ACC112 (cell line): ENCODE measurements around the gene YIF1A.

Experiments
- H2AFZ ChIP-seq: fragments of 200-600 bp; sonication (generic); one replicate; pipeline ENCODE4 v1.6.0; 2017; ENCODE audit warnings: antibody characterized with exemption, low read length; ENCODE audit not compliant: unreplicated experiment
- H3K27ac ChIP-seq: fragments of 200-600 bp; sonication (generic); 2 replicates; pipeline ENCODE4 v1.5.1; 2014; ENCODE audit warnings: low read depth, mild to moderate bottlenecking, antibody characterized with exemption, low read length, moderate library complexity
- H3K27me3 ChIP-seq: fragments of 200-600 bp; sonication (generic); 2 replicates; pipeline ENCODE4 v1.6.1; 2014; ENCODE audit warnings: mild to moderate bottlenecking, antibody characterized with exemption, low read length, moderate library complexity, mixed read lengths; ENCODE audit not compliant: insufficient read depth
- H3K36me3 ChIP-seq: fragments of 200-600 bp; sonication (generic); 2 replicates; pipeline ENCODE4 v1.6.1; 2016; ENCODE audit warnings: mild to moderate bottlenecking, antibody characterized with exemption, low read length, moderate library complexity, mixed read lengths; ENCODE audit not compliant: insufficient read depth
- H3K4me1 ChIP-seq: fragments of 200-600 bp; sonication (generic); one replicate; pipeline ENCODE4 v1.6.1; 2016; ENCODE audit warnings: low read length, mixed read lengths; ENCODE audit not compliant: insufficient read depth, unreplicated experiment, control insufficient read depth
- H3K4me3 ChIP-seq: fragments of 200-600 bp; sonication (generic); 2 replicates; pipeline ENCODE4 v1.5.1; 2014; ENCODE audit warnings: mild to moderate bottlenecking, low read depth, low read length
- H3K79me2 ChIP-seq: fragments of 200-600 bp; sonication (generic); one replicate; pipeline ENCODE4 v1.6.0; 2016; ENCODE audit warnings: low read length; ENCODE audit not compliant: control insufficient read depth, unreplicated experiment, insufficient read depth

YIF1A gene

DNA sequence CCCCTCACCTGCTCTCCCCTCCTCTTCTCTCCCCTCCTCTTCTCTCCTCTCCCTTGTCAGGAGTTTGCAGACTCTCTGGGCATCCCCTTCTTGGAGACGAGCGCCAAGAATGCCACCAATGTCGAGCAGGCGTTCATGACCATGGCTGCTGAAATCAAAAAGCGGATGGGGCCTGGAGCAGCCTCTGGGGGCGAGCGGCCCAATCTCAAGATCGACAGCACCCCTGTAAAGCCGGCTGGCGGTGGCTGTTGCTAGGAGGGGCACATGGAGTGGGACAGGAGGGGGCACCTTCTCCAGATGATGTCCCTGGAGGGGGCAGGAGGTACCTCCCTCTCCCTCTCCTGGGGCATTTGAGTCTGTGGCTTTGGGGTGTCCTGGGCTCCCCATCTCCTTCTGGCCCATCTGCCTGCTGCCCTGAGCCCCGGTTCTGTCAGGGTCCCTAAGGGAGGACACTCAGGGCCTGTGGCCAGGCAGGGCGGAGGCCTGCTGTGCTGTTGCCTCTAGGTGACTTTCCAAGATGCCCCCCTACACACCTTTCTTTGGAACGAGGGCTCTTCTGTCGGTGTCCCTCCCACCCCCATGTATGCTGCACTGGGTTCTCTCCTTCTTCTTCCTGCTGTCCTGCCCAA, 12.8 kb downstream of the YIF1A start:
- Histone ChIP-seq H2AFZ (no peak overlapping the region), H3K79me2 (no peaks in the 10 kb centered on the region), H3K27me3 (no peaks in the 10 kb centered on the region; the same call in 1 of the 2 replicates), H3K27ac (no peak overlapping the region), H3K4me3 (no peak overlapping the region), H3K36me3 (peaks cover 7% of the 10 kb centered on the region; the same call in 1 of the 2 replicates), H3K4me1 (no peaks in the 10 kb centered on the region)

DNA sequence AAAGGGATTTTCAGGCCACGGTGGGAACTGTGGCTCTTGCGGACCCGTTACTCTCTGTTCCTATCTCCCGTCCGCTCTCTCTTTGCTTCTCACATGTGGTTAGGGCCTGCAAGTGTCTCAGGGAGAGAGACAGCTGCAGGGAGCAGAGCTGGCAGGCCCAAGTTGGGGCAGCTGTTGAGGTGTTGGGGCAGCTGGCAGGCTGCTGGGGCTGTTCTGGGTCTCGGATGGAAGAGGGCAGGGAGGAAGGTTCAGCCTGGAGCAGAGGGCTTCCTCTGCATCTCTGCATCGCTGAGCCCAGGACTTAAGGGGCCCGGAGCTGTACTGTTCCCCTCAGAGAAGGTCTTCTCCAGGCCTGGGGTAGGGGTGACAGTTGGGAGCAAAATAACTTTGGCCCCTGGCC, 13.5 kb downstream of the YIF1A start:
- Histone ChIP-seq H3K4me3 (no peak overlapping the region), H2AFZ (no peak overlapping the region), H3K4me1 (no peaks in the 10 kb centered on the region), H3K27ac (no peak overlapping the region), H3K36me3 (peaks cover 7% of the 10 kb centered on the region; the same call in 1 of the 2 replicates), H3K79me2 (peaks cover 6% of the 10 kb centered on the region), H3K27me3 (no peaks in the 10 kb centered on the region; the same call in 1 of the 2 replicates)

DNA sequence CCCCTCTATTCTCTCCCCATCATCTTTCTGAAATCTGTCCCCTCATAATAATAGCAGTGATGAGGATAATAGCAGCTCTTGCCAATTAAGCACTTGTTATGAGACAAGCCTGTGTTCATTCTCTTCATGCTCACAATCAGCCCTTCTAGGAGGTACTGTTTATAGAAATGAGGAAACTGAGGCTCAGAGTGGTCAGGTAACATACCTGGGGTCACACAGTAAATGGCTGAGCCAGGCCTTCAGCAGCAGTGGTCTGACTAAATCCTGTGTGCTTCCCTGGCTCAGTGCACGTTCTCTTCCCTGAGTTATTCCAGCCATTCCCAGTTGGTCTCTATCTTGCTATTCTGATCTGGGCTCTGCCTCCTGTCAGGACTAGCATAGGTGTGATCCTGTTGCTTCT, 14.7 kb downstream of the YIF1A start:
- Histone ChIP-seq H3K4me3 (no peak overlapping the region), H3K27me3 (no peaks in the 10 kb centered on the region; the same call in 1 of the 2 replicates), H3K79me2 (peaks cover 18% of the 10 kb centered on the region), H2AFZ (no peak overlapping the region), H3K27ac (no peak overlapping the region), H3K4me1 (peaks cover 8% of the 10 kb centered on the region), H3K36me3 (peaks cover 7% of the 10 kb centered on the region; the same call in 1 of the 2 replicates)

DNA sequence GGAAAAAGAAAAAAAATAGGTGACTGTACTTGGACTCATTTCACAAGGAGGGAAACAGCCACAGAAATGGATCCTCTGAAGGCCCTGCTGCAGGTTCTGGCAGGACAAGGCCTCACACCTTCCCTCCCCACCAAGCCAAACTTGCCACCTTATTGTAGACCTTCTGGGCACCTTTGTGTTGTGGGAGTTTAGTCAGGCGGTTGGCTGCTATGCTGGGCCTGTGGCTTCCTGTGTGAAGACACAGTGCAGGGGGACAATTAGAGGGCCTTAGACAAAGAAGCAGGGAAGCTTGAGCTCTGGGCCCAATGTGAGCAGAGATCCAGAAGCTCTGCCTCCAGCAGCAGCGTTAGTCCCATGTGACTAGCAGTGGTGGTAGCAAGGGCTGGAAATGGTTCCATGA, 16.3 kb downstream of the YIF1A start:
- no peak overlapping the region for H3K27ac ChIP-seq
- H3K4me1 ChIP-seq = peaks cover 8% of the 10 kb centered on the region
- H2AFZ ChIP-seq = no peak overlapping the region
- no peaks in the 10 kb centered on the region for H3K27me3 ChIP-seq
- peaks cover 23% of the 10 kb centered on the region for H3K79me2 ChIP-seq
- H3K36me3 ChIP-seq = peaks cover 7% of the 10 kb centered on the region; the same call in 1 of the 2 replicates
- no peak overlapping the region for H3K4me3 ChIP-seq

DNA sequence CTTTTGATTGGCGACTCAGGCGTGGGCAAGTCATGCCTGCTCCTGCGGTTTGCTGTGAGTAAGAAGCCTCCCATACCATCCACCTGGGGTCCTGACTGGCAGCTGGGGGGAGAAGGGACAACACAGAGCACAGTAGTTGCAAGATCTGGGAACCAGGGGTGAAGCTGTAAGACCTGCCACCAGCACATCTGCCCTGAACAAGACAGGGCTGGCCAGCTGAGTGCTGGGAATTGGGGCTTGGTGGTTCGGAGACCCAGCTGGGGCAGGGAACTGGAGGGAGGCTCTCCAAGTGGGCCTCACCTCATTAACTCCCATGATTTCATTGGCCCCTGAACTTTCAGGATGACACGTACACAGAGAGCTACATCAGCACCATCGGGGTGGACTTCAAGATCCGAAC, 17.1 kb downstream of the YIF1A start:
- Histone ChIP-seq H3K27me3 (no peaks in the 10 kb centered on the region), H3K79me2 (peaks cover 23% of the 10 kb centered on the region), H3K27ac (no peak overlapping the region), H2AFZ (no peak overlapping the region), H3K4me3 (no peak overlapping the region), H3K4me1 (peaks cover 8% of the 10 kb centered on the region), H3K36me3 (peaks cover 7% of the 10 kb centered on the region; the same call in 1 of the 2 replicates)

DNA sequence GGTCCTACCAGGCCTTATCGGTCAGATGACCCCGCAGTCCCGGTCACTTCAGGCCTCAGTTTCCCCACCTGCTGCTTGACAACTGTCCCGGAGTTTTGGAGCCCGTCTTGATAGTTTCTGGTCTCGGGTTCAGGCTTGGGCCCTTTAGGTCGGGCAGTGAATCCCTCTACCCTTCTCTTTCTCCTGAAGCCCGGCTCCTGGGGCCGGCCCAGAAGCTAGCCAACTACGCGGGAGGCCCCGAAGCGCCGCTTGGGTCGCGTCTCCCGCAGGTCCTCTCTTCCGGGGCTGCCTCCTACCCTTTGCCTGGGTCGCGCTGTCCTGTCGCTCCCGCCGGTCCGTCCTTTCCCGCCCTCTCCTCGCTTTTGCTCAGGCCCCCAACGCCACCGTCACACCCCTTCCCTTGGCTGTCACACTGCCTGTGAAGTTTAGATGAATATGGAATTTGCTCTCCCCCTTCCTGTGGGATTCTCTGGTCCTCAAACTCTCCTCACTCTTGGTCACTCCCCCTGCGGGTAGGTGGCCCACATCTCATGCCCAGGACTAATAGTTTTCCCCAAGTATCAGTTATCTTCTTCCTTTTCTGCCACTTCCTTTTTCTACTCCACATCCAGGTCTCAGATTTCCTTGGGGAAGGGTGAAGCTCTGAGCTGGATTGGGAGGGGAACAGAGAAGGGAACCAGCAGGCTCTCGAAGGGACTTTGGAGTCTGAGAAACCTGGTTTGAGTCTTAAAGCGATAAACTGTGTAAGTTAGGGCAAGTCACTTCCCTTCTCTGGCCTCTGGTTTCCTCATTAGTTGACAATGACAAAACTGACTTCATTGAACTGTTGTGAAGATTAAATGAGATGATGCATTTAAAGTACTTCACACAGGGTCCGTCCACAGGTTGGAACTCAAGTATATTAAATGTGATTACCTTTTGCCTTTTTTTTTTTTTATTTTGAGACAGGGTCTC, 19.7 kb downstream of the YIF1A start:
- Histone ChIP-seq H3K27me3 (no peaks in the 10 kb centered on the region), H3K36me3 (peaks cover 7% of the 10 kb centered on the region; the same call in 1 of the 2 replicates), H2AFZ (peak overlapping the region; percentile 52), H3K27ac (peak overlapping the region; percentile 79), H3K4me3 (peak overlapping the region; percentile 95), H3K4me1 (peaks cover 8% of the 10 kb centered on the region), H3K79me2 (peaks cover 23% of the 10 kb centered on the region)

DNA sequence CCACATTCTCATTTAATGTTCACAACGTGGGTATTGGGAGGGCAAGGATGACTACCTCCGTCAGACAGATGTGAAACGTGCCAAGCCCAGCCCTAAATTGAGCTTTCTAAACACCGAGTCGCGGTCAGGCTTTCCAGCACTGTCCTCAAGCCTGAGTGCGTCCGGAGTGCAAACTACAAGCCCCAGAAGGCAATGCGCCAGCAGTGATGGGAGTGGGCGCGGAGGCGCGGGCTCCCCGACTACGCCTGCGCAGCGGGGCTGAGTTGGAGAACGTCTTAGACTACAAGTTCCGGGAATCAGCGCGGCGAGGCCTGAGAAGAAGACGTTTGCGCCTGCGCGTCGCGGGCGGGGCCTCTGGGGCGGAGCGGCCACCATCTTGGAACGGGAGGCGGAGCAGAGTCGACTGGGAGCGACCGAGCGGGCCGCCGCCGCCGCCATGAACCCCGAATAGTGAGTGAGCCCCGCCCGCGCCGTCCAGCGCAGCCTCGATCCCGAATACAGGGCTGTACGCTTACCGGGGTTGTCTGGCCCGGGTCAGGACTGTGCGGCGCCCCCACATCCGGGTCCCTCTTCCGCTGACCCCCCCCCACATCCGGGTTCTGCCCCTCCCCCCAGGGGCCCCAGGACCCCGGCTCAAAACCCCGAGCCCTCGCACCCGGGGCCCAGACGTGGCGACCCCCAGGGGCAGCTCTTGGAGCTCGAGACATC, 20.5 kb downstream of the YIF1A start, which contains the start of gene RAB1B:
RAB1B (plus strand) TSS at position 396 of the 708 bp plus-strand sequence; CDS start at position 437, 41 bp downstream.
- H3K79me2 ChIP-seq = peaks cover 23% of the 10 kb centered on the region
- peak within 1 kb of the TSS; percentile 79 for H3K27ac ChIP-seq
- peak within 1 kb of the TSS; percentile 57 for H2AFZ ChIP-seq
- peaks cover 7% of the 10 kb centered on the region; the same call in 1 of the 2 replicates for H3K36me3 ChIP-seq
- H3K27me3 ChIP-seq = no peaks in the 10 kb centered on the region
- peaks cover 8% of the 10 kb centered on the region for H3K4me1 ChIP-seq
- peak within 1 kb of the TSS; percentile 95 for H3K4me3 ChIP-seq

DNA sequence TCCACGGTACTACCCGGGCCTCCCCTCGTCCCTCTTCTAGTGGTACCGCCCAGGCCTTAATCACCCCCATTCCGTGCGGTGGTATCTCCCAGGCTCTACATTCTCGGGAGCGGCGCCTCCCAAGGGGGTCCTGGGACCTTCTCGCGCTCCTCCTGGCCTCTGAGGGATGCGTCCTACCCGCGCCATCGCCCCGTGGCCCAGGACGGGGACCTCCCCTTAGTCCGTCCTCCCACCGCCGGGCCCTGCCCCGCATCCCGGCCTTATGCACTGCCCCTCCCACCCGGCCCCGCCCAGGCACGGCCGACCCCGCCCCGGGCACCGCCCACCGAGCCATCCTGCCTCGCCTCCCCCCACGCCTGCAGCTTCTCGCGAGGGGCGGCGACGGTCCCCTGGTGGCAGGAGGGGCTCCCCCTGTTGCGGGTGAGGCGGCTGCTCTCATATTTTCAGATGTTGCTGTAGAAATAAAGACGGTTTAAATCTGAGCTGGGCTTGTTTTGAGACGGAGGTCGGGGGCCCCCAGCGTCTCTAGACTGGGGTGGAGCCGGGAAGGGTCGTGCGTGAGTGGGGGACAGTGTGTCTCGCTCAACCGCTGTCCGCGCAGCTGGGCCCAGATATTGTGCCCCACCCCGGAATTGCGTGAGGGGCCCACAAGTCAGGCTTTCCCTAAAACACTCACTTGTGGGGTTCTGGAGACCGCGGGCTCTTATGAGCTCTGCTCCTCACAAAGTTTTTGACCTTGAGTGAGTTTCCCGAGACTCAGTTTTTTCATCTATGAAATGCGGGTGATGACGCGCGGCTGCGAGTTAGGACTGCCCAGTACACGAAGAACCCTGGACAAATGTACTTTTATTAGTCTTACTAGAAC, 21.3 kb downstream of the YIF1A start:
- Histone ChIP-seq H3K27me3 (no peaks in the 10 kb centered on the region), H3K27ac (peak overlapping the region; percentile 79), H3K4me1 (peaks cover 8% of the 10 kb centered on the region), H3K79me2 (peaks cover 23% of the 10 kb centered on the region), H3K36me3 (peaks cover 7% of the 10 kb centered on the region; the same call in 1 of the 2 replicates), H2AFZ (peak overlapping the region; percentile 57), H3K4me3 (peak overlapping the region; percentile 95)

DNA sequence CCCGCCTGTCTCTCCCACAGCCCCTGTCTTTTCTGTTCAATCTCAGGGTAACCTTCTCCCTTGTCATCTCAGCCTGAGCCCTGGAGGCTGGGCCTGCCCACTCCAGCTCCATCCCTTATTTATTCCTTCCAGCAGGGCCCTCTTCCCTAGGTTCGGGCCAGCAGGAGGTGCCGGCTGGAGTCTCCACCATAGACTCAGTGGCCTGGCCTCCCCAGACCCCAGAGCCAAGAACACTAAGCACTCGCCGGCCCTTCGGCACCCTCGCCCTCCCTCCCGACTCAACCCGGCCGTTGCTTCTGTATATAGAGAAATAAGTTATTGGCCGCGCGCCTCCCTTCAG, 21.9 kb downstream of the YIF1A start:
- Histone ChIP-seq H3K4me3 (peak overlapping the region; percentile 95), H3K79me2 (peaks cover 23% of the 10 kb centered on the region), H3K27me3 (no peaks in the 10 kb centered on the region), H3K4me1 (peaks cover 8% of the 10 kb centered on the region), H2AFZ (no peak overlapping the region), H3K27ac (no peak overlapping the region), H3K36me3 (peaks cover 2% of the 10 kb centered on the region; the same call in 1 of the 2 replicates)
